ENCODE measurements around the gene BPHL. TPM values are rescaled to one million over a fixed set of nuclear protein-coding genes. Genes with fewer than 3 reads are reported as not detected.

Gene BPHL
- total RNA-seq, 1 experiment from 2014 or later, result 48.7 TPM

DNA sequence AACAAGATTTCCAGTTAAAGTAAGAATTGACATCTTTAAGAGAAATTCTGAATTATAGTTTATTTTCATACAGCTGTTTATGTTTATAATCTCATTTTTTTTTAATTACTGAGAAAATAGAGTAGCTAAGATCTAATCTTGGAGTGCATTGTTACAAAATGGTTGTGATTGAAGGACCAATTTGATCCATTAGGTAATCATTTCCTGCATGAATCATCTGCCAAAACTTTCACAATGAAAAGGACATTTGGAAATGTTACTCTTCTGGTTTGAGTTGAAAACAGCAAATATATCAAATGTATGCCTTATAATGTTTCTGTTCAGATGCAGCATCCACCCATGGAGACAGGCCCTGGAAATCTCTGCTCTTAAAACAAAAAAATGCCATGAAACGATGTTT, 19.8 kb downstream of the BPHL start:
- no peak overlapping the region for H3T11ph ChIP-seq (ENCODE audit: low read length)
- H3K27me3 ChIP-seq (ENCODE audit: insufficient read depth, low read length), result no peaks in the 10 kb centered on the region
- WGBS (ENCODE audit: extremely low coverage, insufficient read length, low lambda C conversion rate), result no CpG with 5 or more reads among the region's 1 CpG
- no peak overlapping the region for H3K9ac ChIP-seq (ENCODE audit: extremely low read depth, insufficient read length, low read length)
- no peak overlapping the region for H3K27ac Mint-ChIP-seq
- H2BK12ac ChIP-seq (ENCODE audit: insufficient read length, low read depth, low read length), result no peak overlapping the region
- H3K79me2 ChIP-seq (ENCODE audit: insufficient read depth, low read length), result no peaks in the 10 kb centered on the region
- H3K23me2 ChIP-seq (ENCODE audit: insufficient read length, low read depth, low read length, poor library complexity, severe bottlenecking), result peaks cover 2% of the 10 kb centered on the region
- no peak overlapping the region for H2BK5ac ChIP-seq (ENCODE audit: insufficient read length, low read length)
- no peak for TF ChIP-seq CTCF (conservative IDR thresholded peaks at IDR 0.05)
- H2BK120ac ChIP-seq (ENCODE audit: low read depth, low read length, poor library complexity, severe bottlenecking), result no peak overlapping the region
- H3K79me1 ChIP-seq (ENCODE audit: insufficient read depth, low read depth, low read length, poor library complexity, severe bottlenecking), result no peaks in the 10 kb centered on the region
- H3K27me3 Mint-ChIP-seq (ENCODE audit: low read depth), result no peaks in the 10 kb centered on the region
- H4K8ac ChIP-seq (replicated peaks; ENCODE audit: insufficient read length, low read depth, low read length), result no peak overlapping the region
- no peak overlapping the region for H2BK15ac ChIP-seq (ENCODE audit: low read depth, low read length)
- no peak overlapping the region for H4K5ac ChIP-seq (ENCODE audit: insufficient read length, low read depth, low read length)
- DNase-seq, result no peak
- no peak overlapping the region for H2AK5ac ChIP-seq (ENCODE audit: insufficient read length, low read length)
- no peak overlapping the region for H2BK20ac ChIP-seq (ENCODE audit: low read depth, low read length, poor library complexity, severe bottlenecking)
- no peak overlapping the region for H2AFZ ChIP-seq (ENCODE audit: low read length)
- H3K14ac ChIP-seq (ENCODE audit: insufficient read depth, low read length), result no peak overlapping the region
- H3K4me2 ChIP-seq (ENCODE audit: insufficient read depth, insufficient read length, low read length), result no peak overlapping the region
- no peaks in the 10 kb centered on the region; the same call in 1 of the 2 replicates for H3K4me1 ChIP-seq (ENCODE audit: insufficient read depth, low read length)
- H3K23ac ChIP-seq (ENCODE audit: insufficient read length, low read depth, low read length), result no peak overlapping the region
- no peaks in the 10 kb centered on the region for H4K20me1 ChIP-seq (ENCODE audit: control insufficient read depth, insufficient read depth, insufficient read length)
- no peak overlapping the region for H3K18ac ChIP-seq (ENCODE audit: insufficient read length, low read depth, low read length)
- no peaks in the 10 kb centered on the region for H3K9me3 Mint-ChIP-seq
- H3K36me3 Mint-ChIP-seq (ENCODE audit: insufficient read depth in 1 of 3, low read depth in 3 of 3), result peaks cover 40 to 74% (median 72%) of the 10 kb centered on the region in 3 experiments
- no peaks in the 10 kb centered on the region for H3K9me3 ChIP-seq (ENCODE audit: control insufficient read depth, low read depth, low read length)
- H3K56ac ChIP-seq (ENCODE audit: insufficient read length, low read depth, low read length), result no peak overlapping the region
- H4K91ac ChIP-seq (ENCODE audit: insufficient read length, low read depth, low read length), result no peak overlapping the region
- H3K4me3 Mint-ChIP-seq, result no peak overlapping the region
- H3K4ac ChIP-seq (ENCODE audit: low read depth, low read length), result no peak overlapping the region
- H3K4me1 Mint-ChIP-seq, result peaks cover 16 to 22% of the 10 kb centered on the region in 2 experiments
- no peak overlapping the region for H3K27ac ChIP-seq (ENCODE audit: insufficient read length, low read depth, low read length)

All from H9 (cell line).